SK-N-SH (cell line): ENCODE data around the gene IKZF5. TPM values are rescaled to one million over a fixed set of nuclear protein-coding genes. Genes with fewer than 3 reads are reported as not detected.

Source experiments
- CTCF ChIA-PET: fragments of 300-600, 350-600 bp; formaldehyde crosslinking; extraction: SDS; loops from one replicate; lab custom pipeline; 2021; lab: Yijun Ruan, JAX
- POLR2A ChIA-PET: fragments of 350-600 bp; sonication (Branson Sonifier 250); formaldehyde crosslinking; extraction: SDS; loops from one replicate; lab custom pipeline; 2020; ENCODE audit warnings: antibody characterized with exemption, inconsistent platforms; lab: Yijun Ruan, JAX
- DNase-seq: peaks from one replicate; pipeline ENCODE4 v3.0.0; 2012
- H2AFZ ChIP-seq: fragments of 200-600 bp; sonication (generic); 2 replicates; pipeline ENCODE4 v1.8.1; 2016; ENCODE audit warnings: antibody characterized with exemption, mild to moderate bottlenecking, low read depth
- H3F3A ChIP-seq: fragments of 200-600 bp; sonication (generic); replicated peaks from 2 replicates; pipeline ENCODE3; 2016; ENCODE audit warnings: antibody characterized with exemption, mild to moderate bottlenecking; ENCODE audit not compliant: insufficient read depth
- H3K27ac ChIP-seq, 2 experiments: fragments of 200-500 bp in 1 of 2; fragments of 200-600 bp in 1 of 2; sonication (Bioruptor generic) in 1 of 2; sonication (generic), shearing (Covaris generic) in 1 of 2; 2 replicates each; pipeline versions ENCODE4 v1.5.1 to v1.6.1; 2014 to 2016; ENCODE audit warnings: low read depth in 2 of 2, inconsistent platforms in 1 of 2, low read length in 1 of 2, mild to moderate bottlenecking in 1 of 2, mixed read lengths in 1 of 2
- H3K27me3 ChIP-seq: fragments of 200-600 bp; sonication (generic), shearing (Covaris generic); 2 replicates; pipeline ENCODE4 v1.6.1; 2016; ENCODE audit warnings: mixed run types; ENCODE audit not compliant: insufficient read depth
- H3K36me3 ChIP-seq, 2 experiments: fragments of 200-500 bp in 1 of 2; fragments of 200-600 bp in 1 of 2; sonication (Bioruptor generic) in 1 of 2; sonication (generic) in 1 of 2; replicated peaks in 1 of 2; 2 replicates each; pipeline versions ENCODE3 to v1.5.1; 2014 to 2016; ENCODE audit warnings: low read length in 1 of 2, mild to moderate bottlenecking in 1 of 2; ENCODE audit not compliant: insufficient read depth in 2 of 2, control insufficient read depth in 1 of 2
- H3K4me1 ChIP-seq, 2 experiments: fragments of 200-500 bp in 1 of 2; fragments of 200-600 bp in 1 of 2; sonication (Bioruptor generic) in 1 of 2; sonication (generic), shearing (Covaris generic) in 1 of 2; 2 replicates each; pipeline versions ENCODE4 v1.5.1 to v1.6.1; 2014 to 2016; ENCODE audit warnings: low read depth in 1 of 2, low read length in 1 of 2, mixed run types in 1 of 2; ENCODE audit not compliant: insufficient read depth in 2 of 2, control insufficient read depth in 1 of 2
- H3K4me2 ChIP-seq: fragments of 200-600 bp; sonication (generic), shearing (Covaris generic); 2 replicates; pipeline ENCODE4 v1.6.1; 2017; ENCODE audit warnings: mixed run types
- H3K4me3 ChIP-seq, 2 experiments: fragments of 200-500 bp in 1 of 2; fragments of 200-600 bp in 1 of 2; sonication (Bioruptor generic) in 1 of 2; sonication (generic), shearing (Covaris generic) in 1 of 2; 2 replicates each; pipeline versions ENCODE4 v1.5.1 to v1.8.1; 2014 to 2016; ENCODE audit warnings: low read depth in 2 of 2, inconsistent platforms in 1 of 2, low read length in 1 of 2, mild to moderate bottlenecking in 1 of 2, mixed read lengths in 1 of 2, moderate library complexity in 1 of 2
- H3K79me2 ChIP-seq: fragments of 200-600 bp; sonication (generic); 2 replicates; pipeline ENCODE4 v1.8.1; 2017; ENCODE audit warnings: mild to moderate bottlenecking; ENCODE audit not compliant: insufficient read depth
- H3K9ac ChIP-seq: fragments of 200-600 bp; sonication (generic); 2 replicates; pipeline ENCODE4 v1.6.1; 2017; ENCODE audit warnings: mixed run types
- H3K9me2 ChIP-seq: fragments of 200-600 bp; sonication (generic); 2 replicates; pipeline ENCODE4 v1.6.1; 2017; ENCODE audit warnings: mixed run types
- H3K9me3 ChIP-seq: fragments of 200-600 bp; sonication (generic); 2 replicates; pipeline ENCODE4 v1.6.1; 2017; ENCODE audit warnings: mixed run types, mild to moderate bottlenecking, moderate library complexity
- H4K20me1 ChIP-seq: fragments of 200-600 bp; sonication (generic); 2 replicates; pipeline ENCODE4 v1.6.1; 2017; ENCODE audit warnings: mild to moderate bottlenecking, mixed run types; ENCODE audit not compliant: insufficient read depth
- CHD2 ChIP-seq: fragments of 150-350 bp; IDR thresholded peaks from 2 replicates; pipeline ENCODE4 v1.6.1; 2018; ENCODE audit warnings: low read length; ENCODE audit not compliant: partially characterized antibody
- ELF1 ChIP-seq: IDR thresholded peaks from 2 replicates; pipeline ENCODE4 v1.4.0; 2012
- EP300 ChIP-seq, 2 experiments: IDR thresholded peaks; 2 replicates each; pipeline versions ENCODE4 v1.4.0 to v1.6.1; 2012; ENCODE audit warnings: borderline replicate concordance in 1 of 2, low read depth in 1 of 2, low read length in 1 of 2
- EZH2phosphoT487 ChIP-seq: fragments of 200-600 bp; sonication (generic); IDR thresholded peaks from 2 replicates; pipeline ENCODE4 v1.6.1; 2017; ENCODE audit warnings: low read depth, mixed run types, mild to moderate bottlenecking, antibody characterized with exemption, moderate library complexity, borderline replicate concordance
- FOSL2 ChIP-seq: IDR thresholded peaks from 2 replicates; pipeline ENCODE4 v1.4.0; 2012; ENCODE audit warnings: low read depth, mild to moderate bottlenecking, moderate library complexity, borderline replicate concordance
- FOXJ3 ChIP-seq: sonication (generic); formaldehyde crosslinking; IDR thresholded peaks from 2 replicates; pipeline ENCODE4 v1.5.1; 2020; ENCODE audit warnings: mild to moderate bottlenecking, missing genetic modification reagents
- FOXM1 ChIP-seq: IDR thresholded peaks from 2 replicates; pipeline ENCODE4 v1.4.0; 2012; ENCODE audit warnings: low read depth, mild to moderate bottlenecking
- JUND ChIP-seq: IDR thresholded peaks from 2 replicates; pipeline ENCODE4 v1.4.0; 2012
- NFIC ChIP-seq: IDR thresholded peaks from 2 replicates; pipeline ENCODE4 v1.4.0; 2012; ENCODE audit warnings: borderline replicate concordance
- PBX3 ChIP-seq: IDR thresholded peaks from 2 replicates; pipeline ENCODE4; 2012
- POLR2AphosphoS5 ChIP-seq: IDR thresholded peaks from 2 replicates; pipeline ENCODE4 v1.6.1; 2012; ENCODE audit warnings: low read depth, low read length
- RAD21 ChIP-seq: IDR thresholded peaks from 2 replicates; pipeline ENCODE4 v1.6.1; 2012; ENCODE audit warnings: mild to moderate bottlenecking, low read length
- SIN3A ChIP-seq: IDR thresholded peaks from 2 replicates; pipeline ENCODE4 v1.6.1; 2012; ENCODE audit warnings: low read depth, mild to moderate bottlenecking, low read length, moderate library complexity, borderline replicate concordance
- WGBS: methylation state at CpG from one replicate; pipeline ENCODE4 v1.1.6; 2017; ENCODE audit warnings: low lambda C conversion rate; 5-methylcytosine and 5-hydroxymethylcytosine counted together
- polyA plus RNA-seq, 3 experiments: library from polyadenylated mRNA; depleted of rRNA; stranded (reverse); fragments of >200 nt; gene quantifications; 2 replicates each; pipeline ENCODE4 v1.2.3, GENCODE V29; 2012
- TF ChIP-seq, protein P1 (sequence below): fragments of 200-600 bp; sonication (generic); IDR thresholded peaks from 2 replicates; pipeline ENCODE4 v1.6.1; 2017; ENCODE audit warnings: antibody characterized with exemption, mild to moderate bottlenecking, moderate library complexity
- TF ChIP-seq, protein P2 (sequence below): IDR thresholded peaks from 2 replicates; pipeline ENCODE4 v1.4.0; 2012; ENCODE audit warnings: low read depth
- TF ChIP-seq, protein P3 (sequence below): IDR thresholded peaks from 2 replicates; pipeline ENCODE4 v1.6.1; 2012; ENCODE audit warnings: mild to moderate bottlenecking, low read depth, low read length, moderate library complexity

The IKZF5 gene
- polyA plus RNA-seq, 1 of the 3 experiments (the other 2 are of a cell fraction): 2.9 TPM

DNA sequence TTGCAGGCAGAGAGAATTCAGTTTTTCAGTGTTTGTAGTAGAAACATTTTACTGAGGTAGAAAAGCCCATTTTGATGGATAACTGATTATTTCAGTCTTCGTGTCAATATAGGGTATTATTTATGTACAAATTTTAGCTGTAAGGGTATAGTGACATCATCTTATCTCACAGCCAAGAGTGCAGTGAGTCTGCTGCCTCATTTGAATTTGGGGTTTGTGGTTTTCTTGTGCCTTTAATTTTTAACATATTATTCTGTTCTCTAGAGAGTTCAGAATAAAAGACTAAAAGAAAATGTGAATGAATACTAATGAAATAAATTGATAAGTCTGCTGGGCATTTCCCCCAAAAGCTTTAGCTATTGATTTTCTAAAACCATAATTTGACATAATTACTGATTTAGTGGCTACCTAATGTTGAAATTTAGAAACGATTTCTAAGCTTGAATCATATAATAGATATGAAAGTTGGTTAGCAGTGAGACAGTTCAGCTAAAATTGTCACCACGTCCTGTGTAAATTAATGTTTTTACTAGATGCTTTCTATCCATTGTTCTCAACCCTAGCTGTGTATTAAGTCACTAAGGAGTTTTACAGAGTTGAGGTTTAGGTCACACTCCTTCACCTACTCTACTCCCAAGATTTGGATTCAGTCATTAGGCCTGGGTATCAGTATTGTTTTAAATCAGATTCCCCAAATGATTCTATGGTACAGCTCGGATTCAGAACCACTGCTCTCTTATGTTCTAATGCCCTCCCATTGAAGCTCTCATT, 37.6 kb upstream of the IKZF5 start:
- Histone ChIP-seq H3K9ac (no peak overlapping the region), H3F3A (no peaks in the 10 kb centered on the region), H3K4me3 (no peak overlapping the region), H3K27me3 (no peaks in the 10 kb centered on the region), H3K27ac (no peak overlapping the region), H3K4me1 (no peaks in the 10 kb centered on the region), H2AFZ (no peak overlapping the region), H4K20me1 (no peaks in the 10 kb centered on the region), H3K4me2 (no peak overlapping the region), H3K79me2 (no peaks in the 10 kb centered on the region), H3K36me3 (peaks cover 9 to 29% of the 10 kb centered on the region in 2 experiments), H3K9me3 (no peaks in the 10 kb centered on the region), H3K9me2 (no peaks in the 10 kb centered on the region)
- ChIA-PET CTCF (interaction anchor here (0.6 to 7.1 kb wide), 10 partner anchors 31 to 1569 kb away, joined by 3 to 51 read pairs (median 4); no protein-coding TSS in a partner anchor), POLR2A (no interaction called here)
- 71% methylated on average over 4 of the region's 4 CpGs for WGBS
- no peak for TF ChIP-seq NFIC
- no peak for TF ChIP-seq EP300 (IDR thresholded peaks at IDR 0.05; ENCODE audit: borderline replicate concordance in 1 of 2, low read depth in 1 of 2, low read length in 1 of 2)
- TF ChIP-seq, protein P1, sequence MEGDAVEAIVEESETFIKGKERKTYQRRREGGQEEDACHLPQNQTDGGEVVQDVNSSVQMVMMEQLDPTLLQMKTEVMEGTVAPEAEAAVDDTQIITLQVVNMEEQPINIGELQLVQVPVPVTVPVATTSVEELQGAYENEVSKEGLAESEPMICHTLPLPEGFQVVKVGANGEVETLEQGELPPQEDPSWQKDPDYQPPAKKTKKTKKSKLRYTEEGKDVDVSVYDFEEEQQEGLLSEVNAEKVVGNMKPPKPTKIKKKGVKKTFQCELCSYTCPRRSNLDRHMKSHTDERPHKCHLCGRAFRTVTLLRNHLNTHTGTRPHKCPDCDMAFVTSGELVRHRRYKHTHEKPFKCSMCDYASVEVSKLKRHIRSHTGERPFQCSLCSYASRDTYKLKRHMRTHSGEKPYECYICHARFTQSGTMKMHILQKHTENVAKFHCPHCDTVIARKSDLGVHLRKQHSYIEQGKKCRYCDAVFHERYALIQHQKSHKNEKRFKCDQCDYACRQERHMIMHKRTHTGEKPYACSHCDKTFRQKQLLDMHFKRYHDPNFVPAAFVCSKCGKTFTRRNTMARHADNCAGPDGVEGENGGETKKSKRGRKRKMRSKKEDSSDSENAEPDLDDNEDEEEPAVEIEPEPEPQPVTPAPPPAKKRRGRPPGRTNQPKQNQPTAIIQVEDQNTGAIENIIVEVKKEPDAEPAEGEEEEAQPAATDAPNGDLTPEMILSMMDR: no peak
- no peak for TF ChIP-seq FOXJ3 (CRISPR knock-in tag)
- TF ChIP-seq PBX3: no peak
- TF ChIP-seq POLR2AphosphoS5: no peak
- TF ChIP-seq FOXM1: no peak
- TF ChIP-seq RAD21: no peak
- TF ChIP-seq SIN3A: no peak
- TF ChIP-seq, protein P2, sequence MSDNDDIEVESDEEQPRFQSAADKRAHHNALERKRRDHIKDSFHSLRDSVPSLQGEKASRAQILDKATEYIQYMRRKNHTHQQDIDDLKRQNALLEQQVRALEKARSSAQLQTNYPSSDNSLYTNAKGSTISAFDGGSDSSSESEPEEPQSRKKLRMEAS: no peak
- TF ChIP-seq, protein P3, sequence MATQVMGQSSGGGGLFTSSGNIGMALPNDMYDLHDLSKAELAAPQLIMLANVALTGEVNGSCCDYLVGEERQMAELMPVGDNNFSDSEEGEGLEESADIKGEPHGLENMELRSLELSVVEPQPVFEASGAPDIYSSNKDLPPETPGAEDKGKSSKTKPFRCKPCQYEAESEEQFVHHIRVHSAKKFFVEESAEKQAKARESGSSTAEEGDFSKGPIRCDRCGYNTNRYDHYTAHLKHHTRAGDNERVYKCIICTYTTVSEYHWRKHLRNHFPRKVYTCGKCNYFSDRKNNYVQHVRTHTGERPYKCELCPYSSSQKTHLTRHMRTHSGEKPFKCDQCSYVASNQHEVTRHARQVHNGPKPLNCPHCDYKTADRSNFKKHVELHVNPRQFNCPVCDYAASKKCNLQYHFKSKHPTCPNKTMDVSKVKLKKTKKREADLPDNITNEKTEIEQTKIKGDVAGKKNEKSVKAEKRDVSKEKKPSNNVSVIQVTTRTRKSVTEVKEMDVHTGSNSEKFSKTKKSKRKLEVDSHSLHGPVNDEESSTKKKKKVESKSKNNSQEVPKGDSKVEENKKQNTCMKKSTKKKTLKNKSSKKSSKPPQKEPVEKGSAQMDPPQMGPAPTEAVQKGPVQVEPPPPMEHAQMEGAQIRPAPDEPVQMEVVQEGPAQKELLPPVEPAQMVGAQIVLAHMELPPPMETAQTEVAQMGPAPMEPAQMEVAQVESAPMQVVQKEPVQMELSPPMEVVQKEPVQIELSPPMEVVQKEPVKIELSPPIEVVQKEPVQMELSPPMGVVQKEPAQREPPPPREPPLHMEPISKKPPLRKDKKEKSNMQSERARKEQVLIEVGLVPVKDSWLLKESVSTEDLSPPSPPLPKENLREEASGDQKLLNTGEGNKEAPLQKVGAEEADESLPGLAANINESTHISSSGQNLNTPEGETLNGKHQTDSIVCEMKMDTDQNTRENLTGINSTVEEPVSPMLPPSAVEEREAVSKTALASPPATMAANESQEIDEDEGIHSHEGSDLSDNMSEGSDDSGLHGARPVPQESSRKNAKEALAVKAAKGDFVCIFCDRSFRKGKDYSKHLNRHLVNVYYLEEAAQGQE: no peak
- no peak for TF ChIP-seq EZH2phosphoT487
- TF ChIP-seq ELF1: no peak
- no peak for TF ChIP-seq JUND
- no peak for TF ChIP-seq FOSL2
- TF ChIP-seq CHD2: no peak
- no peak for DNase-seq
